Endodermal cell (in vitro differentiated cells): ENCODE results near the gene MRGPRE. TPM values are rescaled to one million over a fixed set of nuclear protein-coding genes. Genes with fewer than 3 reads are reported as not detected.
"Not testable (repeated sequence)": the region's sequence is repeated elsewhere in the genome, so short reads cannot be mapped to it uniquely, and the experiment has no call there.

Experiments
- DNase-seq: peaks from one replicate; pipeline ENCODE4 v3.0.0-alpha.2; 2017
- H3K27ac ChIP-seq: 2 replicates; pipeline ENCODE4 v1.5.1; 2013; ENCODE audit warnings: mild to moderate bottlenecking, low read depth, low read length, moderate library complexity
- H3K27me3 ChIP-seq: 2 replicates; pipeline ENCODE4 v1.6.1; 2013; ENCODE audit warnings: mild to moderate bottlenecking, low read length, moderate library complexity; ENCODE audit not compliant: insufficient read depth, control insufficient read depth, poor library complexity, severe bottlenecking
- H3K36me3 ChIP-seq: 2 replicates; pipeline ENCODE4 v1.7.0; 2013; ENCODE audit warnings: mild to moderate bottlenecking, low read length, moderate library complexity; ENCODE audit not compliant: control insufficient read depth, insufficient read depth
- H3K4me1 ChIP-seq: one replicate; pipeline ENCODE4 v1.7.0; 2013; ENCODE audit warnings: low read length; ENCODE audit not compliant: control insufficient read depth, insufficient read depth
- H3K4me3 ChIP-seq: 2 replicates; pipeline ENCODE4 v1.5.1; 2013; ENCODE audit warnings: mild to moderate bottlenecking, low read length, moderate library complexity
- H3K9ac ChIP-seq: 2 replicates; pipeline ENCODE4 v1.6.1; 2013; ENCODE audit warnings: mild to moderate bottlenecking, low read length, moderate library complexity; ENCODE audit not compliant: poor library complexity, severe bottlenecking; ENCODE audit errors: extremely low read depth
- H3K9me3 ChIP-seq: 2 replicates; pipeline ENCODE4 v1.6.1; 2013; ENCODE audit warnings: mild to moderate bottlenecking, low read length, moderate library complexity; ENCODE audit not compliant: control insufficient read depth
- H3K27ac Mint-ChIP-seq: 2 replicates; pipeline ENCODE4 v1.8.0; 2020; ENCODE audit warnings: mixed read lengths
- H3K27me3 Mint-ChIP-seq: 2 replicates; pipeline ENCODE4 v1.8.0; 2021; ENCODE audit warnings: mild to moderate bottlenecking, mixed read lengths; ENCODE audit not compliant: insufficient read depth
- H3K36me3 Mint-ChIP-seq: 2 replicates; pipeline ENCODE4 v1.8.0; 2020; ENCODE audit warnings: low read depth, mixed read lengths
- H3K4me1 Mint-ChIP-seq: 2 replicates; pipeline ENCODE4 v1.8.0; 2020; ENCODE audit warnings: mixed read lengths
- H3K4me3 Mint-ChIP-seq: 2 replicates; pipeline ENCODE4 v1.8.0; 2020; ENCODE audit warnings: mild to moderate bottlenecking, moderate library complexity, mixed read lengths
- H3K9me3 Mint-ChIP-seq: 2 replicates; pipeline ENCODE4 v1.8.0; 2020; ENCODE audit warnings: mild to moderate bottlenecking, mixed read lengths
- CTCF ChIP-seq: fragments of 200-600 bp; sonication (generic); conservative IDR thresholded peaks from 2 replicates; pipeline ENCODE4 v1.5.0; 2021; ENCODE audit warnings: antibody characterized with exemption, mild to moderate bottlenecking
- WGBS, 2 experiments: methylation state at CpG; one replicate each; pipeline versions ENCODE4 v1.1.5 to v1.1.7; 2013; ENCODE audit warnings: missing lambda C conversion rate in 2 of 2, mixed read lengths in 1 of 2; ENCODE audit not compliant: insufficient coverage in 1 of 2, insufficient read length in 1 of 2; 5-methylcytosine and 5-hydroxymethylcytosine counted together
- total RNA-seq, 2 donors: library from RNA; stranded (reverse); fragmentation: NEBNext Ultra II Directional in 1 of 2; extraction: Animal tissue kit (Norgen Biotek cat#: 25700) in 1 of 2; gene quantifications; 2 replicates in 1 of 2; 3 replicates in 1 of 2; pipeline ENCODE4 v1.2.1, GENCODE V29; 2021

The MRGPRE gene
- total RNA-seq, 2 donors from 2014 or later = not detected

GRCh38 chr11:3261831-3262230, 29.6 kb upstream of the MRGPRE start:
- H3K4me3 ChIP-seq, H3K9ac ChIP-seq, H3K4me3 Mint-ChIP-seq, DNase-seq, H3K9me3 ChIP-seq, H3K36me3 Mint-ChIP-seq, H3K4me1 ChIP-seq, H3K36me3 ChIP-seq, H3K27me3 ChIP-seq, H3K9me3 Mint-ChIP-seq, H3K27ac Mint-ChIP-seq, H3K27ac ChIP-seq, H3K27me3 Mint-ChIP-seq, H3K4me1 Mint-ChIP-seq: not testable (repeated sequence)
- 100% methylated on average over 1 of the region's 8 CpGs; no CpG with 5 or more reads in 1 of the 2 experiments for WGBS, 2 experiments

GRCh38 chr11:3257509-3257908, 25.3 kb upstream of the MRGPRE start:
- WGBS, 2 experiments = 67% methylated on average over 1 of the region's 1 CpG; no CpG with 5 or more reads in 1 of the 2 experiments
- H3K27ac Mint-ChIP-seq = not testable (repeated sequence)

GRCh38 chr11:3255241-3255640, 23.0 kb upstream of the MRGPRE start:
- H3K9ac ChIP-seq, H3K4me3 ChIP-seq, H3K27me3 Mint-ChIP-seq, DNase-seq, H3K4me1 Mint-ChIP-seq, H3K9me3 Mint-ChIP-seq, H3K27ac Mint-ChIP-seq, H3K27ac ChIP-seq, H3K4me1 ChIP-seq, H3K4me3 Mint-ChIP-seq, H3K36me3 Mint-ChIP-seq, H3K36me3 ChIP-seq, H3K27me3 ChIP-seq, H3K9me3 ChIP-seq: not testable (repeated sequence)
- WGBS, 2 experiments = no CpG with 5 or more reads among the region's 12 CpGs

More at GRCh38 chr11:3257509-3257908, 25.3 kb upstream of the MRGPRE start:
- H3K27me3 Mint-ChIP-seq, H3K27me3 ChIP-seq, H3K9me3 Mint-ChIP-seq, H3K9me3 ChIP-seq, H3K9ac ChIP-seq, H3K36me3 Mint-ChIP-seq, H3K4me3 Mint-ChIP-seq, DNase-seq, H3K4me1 ChIP-seq, H3K4me1 Mint-ChIP-seq, H3K27ac ChIP-seq, H3K36me3 ChIP-seq, H3K4me3 ChIP-seq: not testable (repeated sequence)

- not testable (repeated sequence) for DNase-seq, H3K27me3 Mint-ChIP-seq, H3K9ac ChIP-seq, H3K36me3 Mint-ChIP-seq, H3K4me1 ChIP-seq, H3K27ac ChIP-seq, H3K4me1 Mint-ChIP-seq, H3K9me3 Mint-ChIP-seq, H3K36me3 ChIP-seq, H3K9me3 ChIP-seq, H3K4me3 Mint-ChIP-seq, H3K4me3 ChIP-seq, H3K27ac Mint-ChIP-seq, H3K27me3 ChIP-seq
- no CpG with 5 or more reads among the region's 14 CpGs for WGBS, 2 experiments
Measured at GRCh38 chr11:3254773-3255172, 22.6 kb upstream of the MRGPRE start.

- no peak overlapping the region for H3K9ac ChIP-seq
- Mint-ChIP-seq H3K4me3 (no peak overlapping the region), H3K4me1 (no peaks in the 10 kb centered on the region), H3K27ac (no peak overlapping the region), H3K36me3 (no peaks in the 10 kb centered on the region), H3K27me3 (no peaks in the 10 kb centered on the region), H3K9me3 (peaks cover 43% of the 10 kb centered on the region)
- TF ChIP-seq CTCF = no peak
- peak overlapping the region; percentile 18 for H3K4me3 ChIP-seq
- no peak for DNase-seq
- no peaks in the 10 kb centered on the region for H3K36me3 ChIP-seq
- H3K27ac ChIP-seq = no peak overlapping the region
- H3K9me3 ChIP-seq = peaks cover 52% of the 10 kb centered on the region
- no peaks in the 10 kb centered on the region for H3K4me1 ChIP-seq
- no peaks in the 10 kb centered on the region for H3K27me3 ChIP-seq
Measured at GRCh38 chr11:3245071-3245470, 12.9 kb upstream of the MRGPRE start.
